Measurements from ENCODE around the gene ALPL. TPM values are rescaled to one million over a fixed set of nuclear protein-coding genes. Genes with fewer than 3 reads are reported as not detected.

Gene ALPL
- total and polyA plus RNA-seq, 10 of the 15 experiments (the other 5 are each of a cell fraction or from before 2014, with no cell fraction given), result 0.07 to 0.59 (median 0.31) TPM; not detected in 2

GRCh38 chr1:21517161-21517589, 8.0 kb downstream of the ALPL start:
- DNase-seq (ENCODE audit: low read depth, low spot score) (no peak), ATAC-seq (no peak), FAIRE-seq (no peak)
- Histone ChIP-seq H4K20me1 (ENCODE audit: control insufficient read depth, insufficient read depth) (no peaks in the 10 kb centered on the region), H3K79me2 (ENCODE audit: control insufficient read depth, insufficient read depth, low read length) (no peaks in the 10 kb centered on the region), H3K27me3 (replicated peaks in 1 of 2; ENCODE audit: control insufficient read depth in 2 of 2, insufficient read depth in 2 of 2, low read length in 1 of 2) (no peaks in the 10 kb centered on the region; a peak in 1 of 4 replicates), H3K9ac (ENCODE audit: control insufficient read depth, insufficient read depth, low read length) (no peak overlapping the region), H3K36me3 (ENCODE audit: control insufficient read depth in 2 of 2, insufficient read depth in 2 of 2, low read length in 1 of 2) (no peaks in the 10 kb centered on the region), H3K9me3 (replicated peaks; ENCODE audit: control insufficient read depth, insufficient read depth, low read length) (no peaks in the 10 kb centered on the region), H3K4me3 (no peak overlapping the region), H3K27ac (ENCODE audit: control insufficient read depth, insufficient read depth) (no peak overlapping the region), H3K4me1 (ENCODE audit: control insufficient read depth, insufficient read depth, low read length) (peaks cover 22% of the 10 kb centered on the region), H3K4me2 (ENCODE audit: control insufficient read depth, insufficient read depth) (no peak overlapping the region), H2AFZ (ENCODE audit: control insufficient read depth, low read depth, low read length) (no peak overlapping the region)
- ChIA-PET RAD21 (ENCODE audit: unreplicated experiment) (interaction anchor here (1.1 to 2.1 kb wide), 3 partner anchors 10 to 18 kb away, joined by 5 to 14 read pairs (median 7); no protein-coding TSS in a partner anchor), POLR2A (interaction anchor here (1.8 kb wide), 1 partner anchor 9 kb away, joined by 6 read pairs; no protein-coding TSS in a partner anchor), CTCF (interaction anchor here (0.9 to 14.7 kb wide), 4 partner anchors 8 to 24 kb away, joined by 3 to 327 read pairs (median 5); partner anchors contain the start of gene ALPL), SMC1A (ENCODE audit: uncharacterized antibody, unreplicated experiment) (interaction anchor here (0.7 to 18.6 kb wide), 3 partner anchors 12 to 488 kb away, joined by 3 to 326 read pairs (median 3); no protein-coding TSS in a partner anchor)
- in situ Hi-C loops (cut with MboI), result no loop called here
- intact Hi-C loops (cut with micrococcal nuclease; ENCODE audit: unreplicated experiment), result loop anchor here (10.0 kb wide), 1 partner anchor 138 kb away; no protein-coding TSS in a partner anchor
- WGBS (ENCODE audit: insufficient coverage, insufficient replicate concordance, low lambda C conversion rate, missing lambda C conversion rate), result 46% methylated on average over 3 of the region's 3 CpGs
- no peak for TF ChIP-seq CREM (IDR thresholded peaks at IDR 0.05; ENCODE audit: low read depth)
- TF ChIP-seq, protein P1, sequence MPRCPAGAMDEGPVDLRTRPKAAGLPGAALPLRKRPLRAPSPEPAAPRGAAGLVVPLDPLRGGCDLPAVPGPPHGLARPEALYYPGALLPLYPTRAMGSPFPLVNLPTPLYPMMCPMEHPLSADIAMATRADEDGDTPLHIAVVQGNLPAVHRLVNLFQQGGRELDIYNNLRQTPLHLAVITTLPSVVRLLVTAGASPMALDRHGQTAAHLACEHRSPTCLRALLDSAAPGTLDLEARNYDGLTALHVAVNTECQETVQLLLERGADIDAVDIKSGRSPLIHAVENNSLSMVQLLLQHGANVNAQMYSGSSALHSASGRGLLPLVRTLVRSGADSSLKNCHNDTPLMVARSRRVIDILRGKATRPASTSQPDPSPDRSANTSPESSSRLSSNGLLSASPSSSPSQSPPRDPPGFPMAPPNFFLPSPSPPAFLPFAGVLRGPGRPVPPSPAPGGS (IDR thresholded peaks at IDR 0.05; ENCODE audit: borderline replicate concordance, insufficient read depth, low read depth, low read length, poor library complexity, severe bottlenecking), result no peak
- TF ChIP-seq SRF (IDR thresholded peaks at IDR 0.05; ENCODE audit: low read depth in 2 of 2, low read length in 2 of 2), result no peak
- no peak for TF ChIP-seq TCF3 (IDR thresholded peaks at IDR 0.05; ENCODE audit: borderline replicate concordance, insufficient read depth, low read depth, low read length)
- TF ChIP-seq RAD51 (IDR thresholded peaks at IDR 0.05), result no peak
- TF ChIP-seq SMAD1 (IDR thresholded peaks at IDR 0.05; ENCODE audit: low read depth, partially characterized antibody), result no peak
- TF ChIP-seq TBL1XR1 (IDR thresholded peaks at IDR 0.05; ENCODE audit: low read depth, low read length), result no peak
- no peak for TF ChIP-seq EP300 (IDR thresholded peaks at IDR 0.05; ENCODE audit: borderline replicate concordance in 1 of 2, control insufficient read depth in 1 of 2, low read depth in 2 of 2, low read length in 2 of 2)
- TF ChIP-seq RELA (IDR thresholded peaks at IDR 0.05; ENCODE audit: borderline replicate concordance, partially characterized antibody), result no peak
- no peak for TF ChIP-seq ATF7 (IDR thresholded peaks at IDR 0.05; ENCODE audit: low read depth)
- TF ChIP-seq SIX5 (IDR thresholded peaks at IDR 0.05; ENCODE audit: low read depth, low read length, severe bottlenecking), result no peak
- TF ChIP-seq ZNF217 (IDR thresholded peaks at IDR 0.05), result no peak
- TF ChIP-seq HDGF (IDR thresholded peaks at IDR 0.05), result no peak
- no peak for TF ChIP-seq IKZF1 (conservative IDR thresholded peaks at IDR 0.05)
- no peak for TF ChIP-seq SIN3A (IDR thresholded peaks at IDR 0.05; ENCODE audit: low read depth, low read length)
- no peak for TF ChIP-seq EED (IDR thresholded peaks at IDR 0.05; ENCODE audit: low read depth)
- TF ChIP-seq MEF2A (IDR thresholded peaks at IDR 0.05; ENCODE audit: insufficient read depth, low read depth, low read length), result no peak
- no peak for TF ChIP-seq NRF1 (conservative IDR thresholded peaks at IDR 0.05; ENCODE audit: low read depth, low read length)
- no peak for TF ChIP-seq KLF5 (IDR thresholded peaks at IDR 0.05; ENCODE audit: partially characterized antibody)
- no TSS peak for BruUV-seq (replicated peaks)

All from GM12878 (cell line).